ENCODE measurements around the gene REV3L.
"Not testable (repeated sequence)": the region's sequence is repeated elsewhere in the genome, so short reads cannot be mapped to it uniquely, and the experiment has no call there.

Gene REV3L

GRCh38 chr6:111514531-111514930, 31.5 kb upstream of the REV3L start:
- H3K27me3 Mint-ChIP-seq, result not testable (repeated sequence)

DNA sequence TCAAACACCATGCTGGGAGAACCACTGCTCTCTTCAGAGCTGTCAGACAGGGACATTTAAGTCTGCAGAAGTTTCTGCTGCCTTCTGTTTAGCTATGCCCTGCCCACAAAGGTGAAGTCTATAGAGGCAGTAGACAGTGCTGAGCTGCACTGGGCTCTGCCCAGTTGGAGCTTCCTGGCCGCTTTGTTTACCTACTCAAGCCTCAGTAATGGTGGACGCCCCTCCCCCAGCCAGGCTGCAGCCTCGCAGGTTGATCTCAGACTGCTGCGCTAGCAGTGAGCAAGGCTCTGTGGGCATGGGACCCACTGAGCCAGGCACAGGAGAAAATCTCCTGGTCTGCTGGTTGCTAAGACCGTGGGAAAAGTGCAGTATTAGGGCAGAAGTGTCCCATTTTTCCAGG, 24.2 kb upstream of the REV3L start:
- not testable (repeated sequence) for H3K9me3 Mint-ChIP-seq, H3K27me3 Mint-ChIP-seq, H3K4me3 Mint-ChIP-seq, H3K36me3 Mint-ChIP-seq, H3K27ac Mint-ChIP-seq
- H3K4me1 Mint-ChIP-seq, result peaks cover 18% of the 10 kb centered on the region

More at GRCh38 chr6:111514531-111514930, 31.5 kb upstream of the REV3L start:
- H3K4me3 Mint-ChIP-seq, H3K9me3 Mint-ChIP-seq, H3K27ac Mint-ChIP-seq, H3K4me1 Mint-ChIP-seq, H3K36me3 Mint-ChIP-seq: not testable (repeated sequence)

DNA sequence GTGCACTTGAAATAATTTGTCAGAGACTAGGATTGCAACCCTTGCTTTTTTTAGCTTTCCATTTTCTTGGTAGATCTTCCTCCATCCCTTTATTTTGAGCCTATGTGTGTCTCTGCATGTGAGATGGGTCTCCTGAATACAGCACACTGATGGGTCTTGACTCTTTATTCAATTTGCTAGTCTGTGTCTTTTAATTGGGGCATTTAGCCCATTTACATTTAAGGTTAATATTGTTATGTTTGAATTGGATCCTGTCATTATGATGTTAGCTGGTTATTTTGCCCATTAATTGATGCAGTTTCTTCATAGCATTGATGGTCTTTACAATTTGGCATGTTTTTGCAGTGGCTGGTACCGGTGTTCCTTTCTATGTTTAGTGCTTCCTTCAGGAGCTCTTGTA, 22.5 kb upstream of the REV3L start:
- H3K4me3 Mint-ChIP-seq, H3K9me3 Mint-ChIP-seq, H3K27me3 Mint-ChIP-seq, H3K27ac Mint-ChIP-seq: not testable (repeated sequence)
- Mint-ChIP-seq H3K36me3 (peaks cover 13% of the 10 kb centered on the region), H3K4me1 (peaks cover 21% of the 10 kb centered on the region)

DNA sequence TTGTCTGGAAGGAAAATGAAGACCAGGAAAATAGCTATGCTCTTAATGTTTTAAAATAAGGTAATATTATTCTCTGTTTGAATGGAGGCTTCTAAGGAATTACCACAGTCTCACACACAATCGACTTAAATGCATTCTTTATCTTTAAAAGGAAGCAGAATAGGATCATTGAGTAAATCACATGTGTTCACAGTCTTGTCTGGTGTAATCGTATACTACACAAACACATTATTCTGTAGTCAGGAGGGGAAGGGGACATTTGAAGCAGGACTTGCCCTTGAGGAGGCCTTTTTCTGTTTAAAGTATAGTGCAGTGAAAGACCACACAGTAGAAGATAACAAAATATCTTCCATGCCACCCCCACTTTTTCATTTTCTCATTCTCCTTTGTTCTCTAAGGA, 20.6 kb upstream of the REV3L start:
- H3K4me1 Mint-ChIP-seq, result peaks cover 27% of the 10 kb centered on the region
- H3K27ac Mint-ChIP-seq, result no peak overlapping the region
- H3K9me3 Mint-ChIP-seq, result no peaks in the 10 kb centered on the region
- H3K36me3 Mint-ChIP-seq, result peaks cover 13% of the 10 kb centered on the region
- H3K4me3 Mint-ChIP-seq, result no peak overlapping the region
- no peaks in the 10 kb centered on the region for H3K27me3 Mint-ChIP-seq

DNA sequence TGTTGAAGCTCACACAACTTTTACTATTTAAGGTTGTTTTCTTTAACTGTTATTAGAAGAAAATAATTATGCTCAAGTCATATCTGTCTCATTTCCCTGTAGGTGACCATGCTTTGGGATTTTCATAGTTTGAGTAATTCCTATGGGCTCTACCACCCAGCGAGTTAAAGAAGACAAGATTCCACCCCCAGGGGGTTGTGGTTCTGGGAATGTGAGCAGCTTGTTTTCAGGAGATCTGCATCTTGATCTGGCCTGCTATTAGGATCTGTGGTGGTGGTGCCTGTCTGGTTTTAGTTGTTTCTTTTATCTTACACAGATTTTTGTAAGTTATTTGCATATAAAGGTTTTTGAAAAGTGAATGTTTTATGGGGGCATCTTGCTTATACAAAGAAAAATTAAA, 20.2 kb upstream of the REV3L start:
- Mint-ChIP-seq H3K27ac (no peak overlapping the region), H3K4me1 (peaks cover 29% of the 10 kb centered on the region), H3K4me3 (no peak overlapping the region), H3K36me3 (peaks cover 13% of the 10 kb centered on the region), H3K9me3 (no peaks in the 10 kb centered on the region), H3K27me3 (no peaks in the 10 kb centered on the region)

DNA sequence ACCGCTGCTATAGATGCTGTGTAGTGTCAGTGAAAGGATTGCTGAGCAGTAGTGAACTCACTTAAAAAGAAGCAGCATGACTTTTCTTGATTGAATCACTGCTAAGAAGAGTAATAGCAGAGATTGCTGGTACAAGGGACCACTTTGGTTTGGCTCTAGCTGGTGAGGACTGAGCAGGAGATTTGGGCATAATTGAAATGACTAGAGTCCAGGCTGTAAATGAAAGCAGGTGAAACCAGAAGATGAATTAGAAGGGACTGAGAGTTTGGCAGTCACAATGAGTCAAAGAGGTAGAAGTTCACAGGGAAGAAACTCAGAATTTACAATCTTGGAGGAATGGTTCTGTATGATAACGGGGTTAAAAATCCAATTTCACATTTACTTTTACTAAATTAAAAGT, 19.1 kb upstream of the REV3L start:
- Mint-ChIP-seq H3K27ac (peak overlapping the region; percentile 8), H3K9me3 (no peaks in the 10 kb centered on the region), H3K27me3 (no peaks in the 10 kb centered on the region), H3K4me1 (peaks cover 29% of the 10 kb centered on the region), H3K36me3 (peaks cover 14% of the 10 kb centered on the region), H3K4me3 (no peak overlapping the region)

- H3K4me3 Mint-ChIP-seq, result no peak overlapping the region
- peaks cover 30% of the 10 kb centered on the region for H3K4me1 Mint-ChIP-seq
- H3K9me3 Mint-ChIP-seq, result no peaks in the 10 kb centered on the region
- H3K27ac Mint-ChIP-seq, result no peak overlapping the region
- H3K36me3 Mint-ChIP-seq, result peaks cover 6% of the 10 kb centered on the region
- no peaks in the 10 kb centered on the region for H3K27me3 Mint-ChIP-seq
These were observed 16.3 kb upstream of the REV3L start for GRCh38 chr6:111499269-111499793.

DNA sequence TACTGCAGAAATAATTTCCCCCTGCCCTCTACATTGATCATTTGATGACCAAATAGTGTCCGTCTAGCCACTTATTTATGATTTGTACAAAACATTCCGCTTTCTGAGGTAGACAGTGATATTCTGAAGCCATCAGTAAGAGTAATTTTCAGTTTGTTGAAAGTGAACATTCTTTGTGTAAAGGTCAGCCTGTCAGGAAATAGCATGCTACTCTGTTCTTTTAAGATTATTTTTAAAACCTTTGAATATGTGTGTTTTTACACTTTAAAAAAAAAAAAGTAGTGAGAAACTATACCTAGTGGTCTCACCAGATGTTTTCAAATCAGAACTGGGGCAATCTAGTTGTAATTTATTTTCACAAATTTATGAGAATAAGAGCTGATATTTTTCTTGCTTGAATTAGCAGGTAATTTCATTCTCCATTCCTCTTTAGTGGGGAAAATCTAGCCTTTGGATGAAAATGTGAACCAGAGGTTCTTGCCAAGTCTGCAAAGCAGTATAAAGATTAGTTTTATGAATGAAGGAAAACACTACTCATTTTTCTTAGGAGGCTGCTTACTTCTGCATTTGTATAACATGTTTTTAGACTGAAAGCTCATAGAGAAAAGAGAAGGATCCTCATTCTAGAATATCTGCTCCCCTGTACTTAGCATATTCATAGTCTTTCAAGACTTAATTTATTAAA, 12.1 kb upstream of the REV3L start:
- Mint-ChIP-seq H3K27ac (no peak overlapping the region), H3K9me3 (no peaks in the 10 kb centered on the region), H3K4me3 (no peak overlapping the region), H3K4me1 (peaks cover 25% of the 10 kb centered on the region), H3K36me3 (peaks cover 3% of the 10 kb centered on the region), H3K27me3 (no peaks in the 10 kb centered on the region)

GRCh38 chr6:111492499-111492898, 9.5 kb upstream of the REV3L start:
- Mint-ChIP-seq H3K4me3 (no peak overlapping the region), H3K27ac (no peak overlapping the region), H3K4me1 (peaks cover 33% of the 10 kb centered on the region), H3K36me3 (peaks cover 6% of the 10 kb centered on the region), H3K9me3 (no peaks in the 10 kb centered on the region), H3K27me3 (no peaks in the 10 kb centered on the region)

GRCh38 chr6:111490067-111490466, 7.0 kb upstream of the REV3L start:
- peaks cover 44% of the 10 kb centered on the region for H3K4me1 Mint-ChIP-seq
- no peaks in the 10 kb centered on the region for H3K27me3 Mint-ChIP-seq

GRCh38 chr6:111487661-111488060, 4.6 kb upstream of the REV3L start:
- Mint-ChIP-seq H3K9me3 (no peaks in the 10 kb centered on the region), H3K36me3 (peaks cover 6% of the 10 kb centered on the region), H3K27me3 (no peaks in the 10 kb centered on the region), H3K4me1 (peaks cover 47% of the 10 kb centered on the region), H3K27ac (peak overlapping the region; percentile 95), H3K4me3 (peak overlapping the region; percentile 43)

More at GRCh38 chr6:111490067-111490466, 7.0 kb upstream of the REV3L start:
- peak overlapping the region; percentile 43 for H3K27ac Mint-ChIP-seq
- peaks cover 6% of the 10 kb centered on the region for H3K36me3 Mint-ChIP-seq
- no peak overlapping the region for H3K4me3 Mint-ChIP-seq
- H3K9me3 Mint-ChIP-seq, result no peaks in the 10 kb centered on the region

DNA sequence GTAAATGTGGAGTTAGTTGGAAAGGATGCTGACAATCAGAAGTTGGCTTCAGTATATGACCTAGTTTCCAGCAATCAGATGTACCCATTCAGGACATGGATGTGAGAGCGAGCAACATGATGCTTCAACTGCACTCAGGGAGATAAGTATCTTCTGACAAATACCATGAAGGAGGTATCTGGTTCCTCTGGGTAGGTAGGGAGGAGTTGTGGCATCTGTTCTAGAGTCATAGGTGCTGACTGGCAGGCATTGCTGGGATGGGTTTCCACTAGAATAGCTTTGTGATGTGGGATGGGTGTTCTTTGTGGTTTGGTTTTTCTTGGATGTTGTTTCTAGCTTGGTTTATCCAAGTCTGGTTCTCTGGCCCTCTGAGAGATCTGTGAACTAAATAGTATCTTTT, 3.9 kb upstream of the REV3L start:
- H3K4me3 Mint-ChIP-seq, result no peak overlapping the region

DNA sequence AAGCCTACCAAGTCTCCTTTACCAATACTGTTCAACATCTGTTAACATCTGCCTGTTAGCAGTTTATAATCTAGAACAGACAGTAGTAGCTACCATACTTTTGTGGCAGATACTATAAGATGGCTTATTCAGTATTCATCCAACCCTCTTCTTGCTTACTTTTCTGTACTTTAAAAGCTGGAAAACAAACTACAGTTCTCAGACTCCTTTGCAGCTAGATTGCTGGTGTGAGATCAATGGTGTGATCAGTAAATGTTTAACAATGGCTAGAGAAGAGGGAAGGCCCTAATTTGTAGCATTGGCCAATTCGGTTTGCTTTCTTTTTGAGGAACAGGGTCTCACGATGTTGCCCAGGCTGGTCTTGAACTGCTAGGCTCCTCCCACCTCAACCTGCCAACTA, 3.5 kb upstream of the REV3L start:
- Mint-ChIP-seq H3K36me3 (peaks cover 5% of the 10 kb centered on the region), H3K9me3 (no peaks in the 10 kb centered on the region), H3K27me3 (no peaks in the 10 kb centered on the region), H3K4me1 (peaks cover 53% of the 10 kb centered on the region), H3K27ac (no peak overlapping the region), H3K4me3 (no peak overlapping the region)

More for the DNA sequence above, 3.9 kb upstream of the REV3L start:
- peaks cover 48% of the 10 kb centered on the region for H3K4me1 Mint-ChIP-seq
- H3K27me3 Mint-ChIP-seq, result no peaks in the 10 kb centered on the region
- peaks cover 5% of the 10 kb centered on the region for H3K36me3 Mint-ChIP-seq
- H3K9me3 Mint-ChIP-seq, result no peaks in the 10 kb centered on the region
- H3K27ac Mint-ChIP-seq, result peak overlapping the region; percentile 5

DNA sequence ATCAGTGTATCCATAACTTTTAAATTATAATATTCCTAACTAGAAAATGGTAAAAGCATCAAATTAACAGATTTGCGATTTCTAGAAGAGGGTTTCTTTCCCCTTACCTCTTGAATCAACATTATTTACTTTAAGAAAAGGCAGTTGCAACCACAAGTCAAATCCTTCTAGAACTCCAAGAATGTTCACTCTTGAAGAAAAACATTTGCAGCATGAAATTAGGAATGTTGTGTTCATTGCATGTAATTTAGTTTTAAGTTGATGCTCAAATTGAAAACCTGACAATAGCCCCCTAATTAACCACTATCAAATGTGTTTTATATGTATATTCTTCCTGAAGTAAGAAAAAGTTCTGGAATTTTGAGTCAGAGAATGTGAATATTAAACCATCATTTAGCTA, 2.3 kb upstream of the REV3L start:
- Mint-ChIP-seq H3K27me3 (no peaks in the 10 kb centered on the region), H3K36me3 (peaks cover 5% of the 10 kb centered on the region), H3K27ac (peak overlapping the region; percentile 23), H3K4me1 (peaks cover 57% of the 10 kb centered on the region), H3K9me3 (no peaks in the 10 kb centered on the region), H3K4me3 (peak overlapping the region; percentile 70)

- H3K36me3 Mint-ChIP-seq, result peaks cover 5% of the 10 kb centered on the region
- H3K4me1 Mint-ChIP-seq, result peaks cover 55% of the 10 kb centered on the region
- H3K9me3 Mint-ChIP-seq, result no peaks in the 10 kb centered on the region
- H3K27me3 Mint-ChIP-seq, result no peaks in the 10 kb centered on the region
- H3K4me3 Mint-ChIP-seq, result peak overlapping the region; percentile 98
- H3K27ac Mint-ChIP-seq, result peak overlapping the region; percentile 98
These were observed 1.6 kb upstream of the REV3L start for GRCh38 chr6:111484633-111484930.

- peaks cover 59% of the 10 kb centered on the region for H3K4me1 Mint-ChIP-seq
- peak overlapping the region; percentile 98 for H3K4me3 Mint-ChIP-seq
These were observed 966 bp upstream of the REV3L start for GRCh38 chr6:111483736-111484632.

More at GRCh38 chr6:111483736-111484632, 966 bp upstream of the REV3L start:
- peak overlapping the region; percentile 98 for H3K27ac Mint-ChIP-seq
- peaks cover 5% of the 10 kb centered on the region for H3K36me3 Mint-ChIP-seq
- no peaks in the 10 kb centered on the region for H3K9me3 Mint-ChIP-seq
- no peaks in the 10 kb centered on the region for H3K27me3 Mint-ChIP-seq

Data from activated naive CD4-positive, alpha-beta T cell treated with anti-CD3 and anti-CD28 coated beads, Interleukin-2, amount 50 U/mL, for 24 hours (primary cell).